Measurements from ENCODE around the gene RASA4B.

GRCh38 chr7:102453319-102453718, 64.3 kb downstream of the RASA4B start:
- no peak for TF ChIP-seq POLR2A (IDR thresholded peaks at IDR 0.05)
- no peak for TF ChIP-seq CTCF (IDR thresholded peaks at IDR 0.05)
- TF ChIP-seq POLR2AphosphoS5 (IDR thresholded peaks at IDR 0.05): no peak
- no peak for TF ChIP-seq EP300 (IDR thresholded peaks at IDR 0.05)

All from upper lobe of left lung (tissue), 4 donors.